Natural killer cell (primary cell): Measurements from ENCODE around the gene SLC23A2. TPM values are rescaled to one million over a fixed set of nuclear protein-coding genes. Genes with fewer than 3 reads are reported as not detected.

ENCODE experiments used
- ATAC-seq, 3 donors: fragments of 150-1000 bp in 2 of 3; fragments of 200-7000 bp in 1 of 3; cut with Tn5 transposase; 1 replicate in 1 of 3; 2 replicates in 2 of 3; pipeline ENCODE4 v1.10.0; 2021; ENCODE audit warnings: mild to moderate bottlenecking in 2 of 3, moderate library complexity in 2 of 3
- DNase-seq, 2 donors: peaks; one replicate each; pipeline versions ENCODE4 v3.0.0 to v3.0.0-alpha.2; 2013 to 2021; ENCODE audit warnings: mixed read lengths in 1 of 2
- H3K27ac ChIP-seq: one replicate; pipeline ENCODE4 v1.5.1; 2013; ENCODE audit warnings: mild to moderate bottlenecking, low read length
- H3K27me3 ChIP-seq: one replicate; pipeline ENCODE4 v1.6.1; 2013; ENCODE audit warnings: low read length; ENCODE audit not compliant: control insufficient read depth, insufficient read depth
- H3K36me3 ChIP-seq: one replicate; pipeline ENCODE4 v1.6.1; 2013; ENCODE audit warnings: low read length; ENCODE audit not compliant: control insufficient read depth, insufficient read depth
- H3K4me1 ChIP-seq: one replicate; pipeline ENCODE4 v1.6.1; 2013; ENCODE audit warnings: low read length; ENCODE audit not compliant: control insufficient read depth, insufficient read depth
- H3K4me3 ChIP-seq: one replicate; pipeline ENCODE4 v1.5.1; 2013; ENCODE audit warnings: low read length
- H3K9me3 ChIP-seq: one replicate; pipeline ENCODE4 v1.6.1; 2013; ENCODE audit warnings: low read length; ENCODE audit not compliant: control insufficient read depth, insufficient read depth
- H3K27ac Mint-ChIP-seq, 2 donors: one replicate each; pipeline ENCODE4 v1.8.0; 2022; ENCODE audit warnings: mild to moderate bottlenecking in 2 of 2, mixed read lengths in 2 of 2, moderate library complexity in 1 of 2
- H3K27me3 Mint-ChIP-seq, 2 donors: one replicate each; pipeline ENCODE4 v1.8.0; 2022; ENCODE audit warnings: low read depth in 2 of 2, mixed read lengths in 2 of 2
- H3K36me3 Mint-ChIP-seq: one replicate; pipeline ENCODE4 v1.8.0; 2022; ENCODE audit warnings: mixed read lengths
- H3K4me1 Mint-ChIP-seq, 2 donors: one replicate each; pipeline ENCODE4 v1.8.0; 2022; ENCODE audit warnings: mixed read lengths in 2 of 2
- H3K4me3 Mint-ChIP-seq: one replicate; pipeline ENCODE4 v1.8.0; 2022; ENCODE audit warnings: mild to moderate bottlenecking, moderate library complexity, mixed read lengths
- H3K9me3 Mint-ChIP-seq, 2 donors: one replicate each; pipeline ENCODE4 v1.8.0; 2022; ENCODE audit warnings: mixed read lengths in 2 of 2
- WGBS: methylation state at CpG from one replicate; pipeline ENCODE4 v1.1.7; 2013; ENCODE audit warnings: missing lambda C conversion rate; ENCODE audit not compliant: insufficient coverage; 5-methylcytosine and 5-hydroxymethylcytosine counted together
- intact Hi-C: fragments of 100-400 bp; cut with micrococcal nuclease; formaldehyde crosslinking; loops from one replicate; pipeline ENCODE4 v1.14.2; 2022
- total RNA-seq, 4 donors: library from RNA; stranded (reverse); fragments of 120-200 nt in 1 of 4; gene quantifications; one replicate each; pipeline versions ENCODE4 v1.2.3 to v1.2.4, GENCODE V29; 2013 to 2022
- TF ChIP-seq, protein P1 (sequence below): fragments of 200-600 bp; IDR thresholded peaks from one replicate; pipeline ENCODE4 v1.8.0; 2022; ENCODE audit warnings: antibody characterized with exemption

SLC23A2 gene
- total RNA-seq, 3 donors from 2014 or later (not counting 1 experiment from before 2014, with no cell fraction given): 21.8 to 31.5 (median 26.0) TPM

GRCh38 chr20:4870906-4871305 lies 130.4 kb downstream of the SLC23A2 start:
- 97% methylated on average over 4 of the region's 5 CpGs for WGBS
- intact Hi-C loops: no loop called here
- TF ChIP-seq, protein P1, sequence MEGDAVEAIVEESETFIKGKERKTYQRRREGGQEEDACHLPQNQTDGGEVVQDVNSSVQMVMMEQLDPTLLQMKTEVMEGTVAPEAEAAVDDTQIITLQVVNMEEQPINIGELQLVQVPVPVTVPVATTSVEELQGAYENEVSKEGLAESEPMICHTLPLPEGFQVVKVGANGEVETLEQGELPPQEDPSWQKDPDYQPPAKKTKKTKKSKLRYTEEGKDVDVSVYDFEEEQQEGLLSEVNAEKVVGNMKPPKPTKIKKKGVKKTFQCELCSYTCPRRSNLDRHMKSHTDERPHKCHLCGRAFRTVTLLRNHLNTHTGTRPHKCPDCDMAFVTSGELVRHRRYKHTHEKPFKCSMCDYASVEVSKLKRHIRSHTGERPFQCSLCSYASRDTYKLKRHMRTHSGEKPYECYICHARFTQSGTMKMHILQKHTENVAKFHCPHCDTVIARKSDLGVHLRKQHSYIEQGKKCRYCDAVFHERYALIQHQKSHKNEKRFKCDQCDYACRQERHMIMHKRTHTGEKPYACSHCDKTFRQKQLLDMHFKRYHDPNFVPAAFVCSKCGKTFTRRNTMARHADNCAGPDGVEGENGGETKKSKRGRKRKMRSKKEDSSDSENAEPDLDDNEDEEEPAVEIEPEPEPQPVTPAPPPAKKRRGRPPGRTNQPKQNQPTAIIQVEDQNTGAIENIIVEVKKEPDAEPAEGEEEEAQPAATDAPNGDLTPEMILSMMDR: no peak
- Histone ChIP-seq H3K4me3 (no peak overlapping the region), H3K27me3 (no peaks in the 10 kb centered on the region), H3K36me3 (peaks cover 52% of the 10 kb centered on the region), H3K4me1 (no peaks in the 10 kb centered on the region), H3K9me3 (no peaks in the 10 kb centered on the region), H3K27ac (no peak overlapping the region)
- H3K27ac Mint-ChIP-seq: no peak overlapping the region
- ATAC-seq (no peak), DNase-seq (no peak)
- no peaks in the 10 kb centered on the region for H3K4me1 Mint-ChIP-seq
- H3K36me3 Mint-ChIP-seq: peaks cover 10% of the 10 kb centered on the region
- H3K27me3 Mint-ChIP-seq: no peaks in the 10 kb centered on the region
- H3K4me3 Mint-ChIP-seq: no peak overlapping the region
- H3K9me3 Mint-ChIP-seq: no peaks in the 10 kb centered on the region

- DNase-seq (peak in 1 of 2 donors; percentile 57), ATAC-seq (no peak)
- H3K36me3 ChIP-seq: peaks cover 46% of the 10 kb centered on the region
- intact Hi-C loops: no loop called here
- Mint-ChIP-seq H3K9me3 (no peaks in the 10 kb centered on the region), H3K27ac (no peak overlapping the region), H3K36me3 (peaks cover 10% of the 10 kb centered on the region), H3K27me3 (no peaks in the 10 kb centered on the region), H3K4me1 (no peaks in the 10 kb centered on the region), H3K4me3 (no peak overlapping the region)
- TF ChIP-seq, protein P1: no peak
- no peaks in the 10 kb centered on the region for H3K4me1 ChIP-seq
- 82% methylated on average over 19 of the region's 20 CpGs for WGBS
- H3K27ac ChIP-seq: no peak overlapping the region
- no peaks in the 10 kb centered on the region for H3K9me3 ChIP-seq
- no peak overlapping the region for H3K4me3 ChIP-seq
- H3K27me3 ChIP-seq: no peaks in the 10 kb centered on the region
These were observed 131.8 kb downstream of the SLC23A2 start for GRCh38 chr20:4869290-4870193.

DNA sequence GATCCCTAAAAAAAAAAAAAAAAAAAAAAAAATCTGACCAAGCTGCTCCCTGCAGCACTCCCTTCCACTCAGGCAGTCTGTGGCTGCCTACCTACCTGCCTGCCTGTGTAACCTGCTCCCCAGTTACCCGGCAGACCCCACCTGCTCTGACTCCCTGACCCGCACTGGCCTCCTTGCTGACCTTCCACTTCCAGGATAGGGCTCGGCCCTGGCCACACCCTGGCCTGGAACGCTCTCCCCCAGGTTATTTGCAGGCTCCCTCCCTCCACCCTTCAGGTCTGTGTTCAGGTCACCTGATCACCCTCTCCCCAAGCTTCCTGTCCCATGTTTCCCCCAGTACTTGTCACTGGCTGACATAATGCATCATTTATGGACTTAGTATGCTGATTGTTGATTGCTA lies 134.3 kb downstream of the SLC23A2 start:
- intact Hi-C loops: no loop called here
- WGBS: 98% methylated on average over 4 of the region's 4 CpGs

More for the DNA sequence above, 134.3 kb downstream of the SLC23A2 start:
- Mint-ChIP-seq H3K27me3 (no peaks in the 10 kb centered on the region), H3K4me3 (no peak overlapping the region), H3K9me3 (no peaks in the 10 kb centered on the region), H3K4me1 (no peaks in the 10 kb centered on the region), H3K36me3 (peaks cover 10% of the 10 kb centered on the region), H3K27ac (peak overlapping the region in 1 of 2 donors; percentile 51)
- H3K9me3 ChIP-seq: no peaks in the 10 kb centered on the region
- DNase-seq: no peak
- peaks cover 30% of the 10 kb centered on the region for H3K36me3 ChIP-seq
- TF ChIP-seq, protein P1: no peak
- no peaks in the 10 kb centered on the region for H3K27me3 ChIP-seq
- no peak overlapping the region for H3K4me3 ChIP-seq
- no peaks in the 10 kb centered on the region for H3K4me1 ChIP-seq
- no peak overlapping the region for H3K27ac ChIP-seq
- no peak for ATAC-seq
